IPS-NIHi11 (cell line): ENCODE data around the gene PHACTR1.

Source experiments
- DNase-seq: peaks from one replicate; pipeline ENCODE4 v3.0.0; 2012; ENCODE audit warnings: mixed read lengths, low spot score

PHACTR1 gene

DNA sequence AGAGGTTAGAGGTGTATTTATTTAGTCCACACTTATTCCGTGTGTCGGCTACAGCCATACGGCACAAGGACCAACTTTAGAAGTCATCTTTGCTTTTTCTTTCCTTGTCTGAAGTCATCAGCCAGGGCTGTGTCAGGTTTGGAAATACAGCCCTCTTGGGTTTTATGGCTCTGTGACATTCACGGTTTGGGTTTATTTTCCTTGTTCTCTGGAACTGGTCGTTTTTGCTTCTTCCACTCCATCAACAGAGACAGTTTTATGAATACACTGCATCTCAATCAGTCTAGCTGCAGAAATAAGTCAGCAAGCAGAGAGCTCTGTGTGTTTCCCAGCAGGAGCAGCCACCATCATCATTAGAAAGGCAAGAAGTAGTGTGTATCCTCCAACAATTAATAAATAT lies 479.2 kb downstream of the PHACTR1 start:
- no peak for DNase-seq

DNA sequence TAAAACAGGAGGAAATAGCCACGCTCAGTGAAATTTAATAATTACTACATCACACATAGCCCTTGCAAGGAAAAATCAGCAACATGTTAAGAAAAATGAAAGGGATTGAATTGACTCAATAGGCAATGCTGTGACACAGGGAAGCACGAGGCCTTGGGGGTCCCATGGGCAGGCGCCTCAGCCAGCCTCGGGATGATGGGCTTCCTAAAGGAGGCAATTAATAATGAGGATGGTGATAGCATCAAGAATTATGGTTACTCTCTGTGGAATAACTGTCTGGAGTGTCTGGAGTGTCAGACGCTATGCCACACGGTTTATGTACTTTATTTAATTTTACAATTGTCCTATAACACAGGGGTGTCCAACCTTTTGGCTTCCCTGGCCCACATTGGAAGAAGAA lies 481.6 kb downstream of the PHACTR1 start:
- no peak for DNase-seq

DNA sequence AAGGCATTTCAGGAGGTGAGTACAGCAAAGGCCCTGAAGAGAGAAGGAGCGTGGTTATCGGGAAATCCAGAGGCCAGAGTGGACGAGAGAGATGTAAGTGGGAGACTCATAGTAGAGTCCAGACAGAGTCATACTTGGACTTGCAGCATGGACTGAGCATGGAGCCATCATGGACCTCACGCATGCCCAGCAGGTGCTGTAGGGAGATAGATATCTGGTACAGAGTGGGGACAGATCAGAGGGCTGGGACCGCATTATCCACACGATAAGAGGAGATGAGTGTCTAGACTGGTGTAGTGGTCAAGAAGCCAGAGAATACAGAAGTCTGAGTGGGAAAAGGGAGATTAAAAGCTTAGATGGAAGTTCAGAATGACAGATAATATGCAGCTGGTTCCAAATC lies 484.8 kb downstream of the PHACTR1 start:
- no peak for DNase-seq

DNA sequence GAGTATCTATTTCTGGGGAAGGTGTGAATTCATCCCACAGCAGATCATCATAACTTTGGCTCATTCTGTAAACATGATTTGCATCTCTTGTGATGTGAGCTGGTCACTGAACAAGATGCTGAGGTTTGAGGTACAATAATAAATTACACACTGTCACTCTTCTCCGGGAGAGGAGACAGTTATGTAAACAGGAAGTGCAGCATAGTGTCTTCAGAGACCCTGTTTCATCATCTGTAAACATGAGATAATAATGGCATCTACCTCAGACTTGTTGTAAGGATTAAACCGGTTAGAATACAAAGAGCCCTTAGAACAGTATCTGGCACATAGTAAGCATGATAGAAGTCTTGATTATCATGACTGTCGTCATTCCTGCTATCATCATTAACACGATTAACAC lies 486.6 kb downstream of the PHACTR1 start:
- no peak for DNase-seq

DNA sequence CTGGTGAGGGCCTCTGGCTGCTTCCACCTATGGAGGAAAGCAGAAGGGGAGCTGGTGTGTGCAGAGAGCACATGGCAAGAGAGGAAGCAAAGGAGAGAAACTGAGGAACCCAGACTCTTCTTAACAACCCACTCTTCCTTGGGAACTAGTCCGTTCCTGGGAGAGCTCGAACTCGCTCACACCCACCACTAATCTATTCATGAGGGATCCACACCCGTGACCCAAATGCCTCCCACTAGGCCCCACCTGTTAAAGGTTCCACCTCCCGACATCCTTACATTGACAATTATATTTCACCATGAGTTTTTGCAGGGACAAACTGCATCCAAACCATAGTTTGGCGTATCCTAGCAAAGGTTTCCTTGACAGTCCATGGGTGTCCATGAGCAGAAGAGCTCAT lies 488.5 kb downstream of the PHACTR1 start:
- DNase-seq = no peak

DNA sequence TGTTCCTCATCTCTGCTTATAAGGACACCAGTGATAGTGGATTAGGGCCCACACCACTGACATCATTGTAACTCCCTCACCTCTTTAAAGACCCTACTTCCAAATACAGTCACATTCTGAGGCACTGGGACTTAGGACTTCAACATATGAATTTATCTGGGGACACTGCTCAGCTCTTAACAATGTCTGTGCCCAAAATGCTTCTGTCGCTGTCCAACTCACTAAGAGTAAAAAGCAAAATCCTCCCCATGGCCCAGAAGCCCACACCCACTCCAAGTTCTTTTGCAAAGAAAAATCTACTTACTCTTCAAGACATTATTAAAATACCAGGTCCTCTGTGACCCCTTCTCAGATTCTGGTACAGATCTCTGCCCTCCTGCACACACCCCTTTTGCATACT lies 495.5 kb downstream of the PHACTR1 start:
- DNase-seq = no peak

DNA sequence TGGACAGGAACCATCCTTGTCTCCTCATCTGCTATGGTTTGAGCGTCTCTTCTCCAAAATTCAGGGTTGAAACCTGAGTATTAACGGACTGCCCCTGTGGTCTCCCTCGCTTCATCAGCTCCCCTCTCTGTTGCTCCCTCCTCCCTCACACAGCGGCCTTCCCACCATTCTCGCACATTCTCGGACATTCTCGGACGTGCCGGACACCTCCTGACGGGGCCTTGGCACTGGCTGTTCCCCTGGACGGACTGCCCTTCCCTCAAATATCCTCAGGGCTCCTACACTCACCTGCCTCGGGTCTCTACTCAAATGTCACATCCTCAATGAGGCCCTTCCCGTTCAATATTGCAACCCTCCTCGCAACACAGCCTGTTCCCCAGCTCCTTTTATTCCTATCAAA lies 496.0 kb downstream of the PHACTR1 start:
- DNase-seq = no peak

DNA sequence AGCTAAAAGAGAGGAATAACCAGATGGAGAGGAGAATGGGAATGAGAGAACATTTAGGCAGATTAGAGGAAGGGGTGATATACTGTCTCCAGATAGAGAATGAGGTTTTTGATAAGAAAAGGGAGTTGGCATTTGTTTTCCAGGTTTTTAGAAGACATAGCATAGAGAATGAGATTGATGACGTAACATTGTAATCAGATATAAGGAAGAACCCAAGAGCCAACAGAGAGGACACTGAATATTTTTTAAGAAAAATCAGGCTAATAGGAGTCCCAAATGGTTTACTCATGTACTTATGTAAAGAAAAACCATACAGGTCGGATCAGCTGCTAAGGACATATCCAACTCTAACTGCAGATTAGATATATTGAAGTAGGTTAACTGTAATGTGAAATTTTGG lies 498.8 kb downstream of the PHACTR1 start:
- no peak for DNase-seq

DNA sequence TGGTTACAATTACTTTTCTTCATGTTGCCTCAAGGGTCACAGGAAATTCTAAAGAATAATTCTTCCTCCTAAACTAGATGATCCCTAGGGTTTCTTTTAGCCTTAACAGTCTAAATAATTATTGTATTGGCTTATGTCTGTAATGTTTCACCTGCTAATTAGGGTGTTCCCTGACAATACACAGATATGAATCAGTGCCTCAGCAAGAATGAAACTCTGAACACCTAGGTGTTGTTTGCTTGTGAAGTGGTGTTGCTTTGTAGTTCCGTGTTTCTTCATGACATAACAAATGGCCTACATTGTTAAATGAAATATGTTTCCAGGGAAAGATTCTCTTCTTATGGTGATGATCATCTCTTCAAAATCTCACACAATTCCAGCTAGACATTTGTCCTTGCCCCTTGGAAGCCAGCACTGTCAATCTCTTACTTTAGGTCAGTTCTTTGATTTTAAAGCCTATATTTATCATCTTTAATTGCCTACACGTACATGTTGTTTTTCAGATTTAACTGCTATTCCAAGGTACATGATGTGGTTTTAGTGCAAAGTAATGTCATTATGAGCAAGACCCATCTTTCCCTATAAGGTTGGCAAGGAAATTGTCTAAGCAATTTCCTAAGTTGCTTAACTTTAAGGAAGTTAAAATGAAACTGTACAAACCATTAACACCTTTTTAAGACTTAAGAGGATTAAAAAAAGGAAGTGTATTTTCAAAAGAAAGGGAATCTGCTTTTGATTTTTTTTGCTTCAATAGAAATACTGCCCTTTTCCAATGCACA lies 499.9 kb downstream of the PHACTR1 start:
- no peak for DNase-seq

DNA sequence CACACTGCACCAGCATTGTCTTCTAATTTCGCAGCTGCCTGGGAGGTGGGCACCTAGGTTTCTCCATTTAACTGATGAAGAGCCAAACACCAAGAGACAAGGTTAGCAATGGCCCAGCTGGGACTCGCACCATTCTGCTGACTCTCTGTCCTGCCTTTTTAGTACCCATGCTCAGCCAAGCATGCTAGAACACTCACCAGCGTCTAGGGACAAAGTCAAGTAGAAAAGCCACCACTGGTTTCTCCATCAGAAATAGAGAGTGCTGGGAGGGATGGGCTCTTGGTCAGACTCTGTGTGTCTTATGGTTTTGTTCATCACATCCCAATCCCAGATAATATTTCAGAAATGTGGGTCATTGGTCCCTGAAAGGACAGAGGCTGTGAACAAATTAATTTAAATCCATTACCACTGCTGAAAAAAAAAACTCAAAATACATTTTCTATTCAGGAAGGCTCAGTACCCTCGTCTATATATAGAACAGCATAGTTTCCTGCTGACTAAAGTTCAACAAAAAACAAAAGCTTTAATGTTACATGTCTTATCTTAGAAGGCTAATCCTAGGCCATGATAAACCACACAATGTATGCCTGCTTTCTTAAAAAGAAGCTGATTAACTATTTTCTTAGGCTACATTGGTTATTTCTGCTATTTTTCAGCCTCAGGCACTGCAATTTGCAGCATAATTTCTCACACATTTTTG lies 500.8 kb downstream of the PHACTR1 start:
- no peak for DNase-seq

DNA sequence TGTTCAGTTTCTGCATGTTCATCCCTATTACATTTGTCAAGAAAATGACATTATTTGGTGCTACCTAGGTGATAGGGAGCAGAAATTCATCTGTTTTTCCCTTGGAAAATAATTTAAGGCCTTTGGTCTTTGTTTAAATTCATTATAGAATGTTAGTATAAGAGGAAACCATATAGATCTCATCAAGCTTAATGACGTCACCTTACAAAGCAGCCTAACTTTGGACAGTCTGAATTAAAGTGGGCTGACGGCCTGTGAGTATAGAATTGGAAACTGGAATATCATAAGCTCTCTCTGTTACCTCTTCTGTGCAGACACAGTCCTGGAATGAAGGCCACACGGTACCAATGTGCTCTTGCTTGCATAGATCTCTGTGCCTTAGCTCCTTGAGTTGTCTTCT lies 503.7 kb downstream of the PHACTR1 start:
- DNase-seq = no peak

DNA sequence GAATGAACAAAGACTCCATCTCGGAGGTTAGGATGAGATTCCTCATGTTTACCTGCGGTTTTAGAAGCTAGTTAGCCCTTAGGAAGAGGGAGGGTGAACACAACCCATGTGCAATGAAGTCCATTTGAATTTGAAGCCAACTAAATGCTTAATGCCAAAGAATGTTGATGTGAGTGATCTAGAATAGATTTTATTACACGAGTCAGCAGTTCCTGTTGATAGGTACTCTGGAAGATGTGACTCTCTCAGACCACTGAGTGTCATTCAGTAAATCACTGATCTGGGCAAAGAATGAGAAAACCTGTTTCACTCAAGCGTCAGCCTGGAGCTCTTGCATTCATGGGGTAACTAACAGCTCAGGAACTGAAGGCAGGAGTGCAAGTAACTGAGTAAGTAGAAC lies 505.5 kb downstream of the PHACTR1 start:
- DNase-seq = no peak

DNA sequence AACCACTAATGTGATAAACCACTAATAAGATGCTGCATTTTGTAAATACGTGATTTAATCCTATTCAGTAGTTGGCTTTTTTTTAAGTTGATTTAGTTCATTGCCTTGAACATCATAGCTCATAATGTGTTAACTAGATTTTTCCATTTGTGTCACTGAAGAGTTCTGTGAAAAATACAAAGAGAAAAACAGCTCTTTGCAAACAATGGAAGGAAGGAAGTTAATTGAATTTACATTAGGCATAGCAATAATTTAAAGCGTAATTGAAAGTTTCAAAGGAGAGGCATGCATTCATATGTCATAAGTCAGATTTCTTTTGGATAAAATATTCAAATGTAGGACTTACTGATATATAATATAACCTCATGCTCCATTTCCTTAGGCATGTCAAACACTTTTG lies 509.5 kb downstream of the PHACTR1 start:
- no peak for DNase-seq

DNA sequence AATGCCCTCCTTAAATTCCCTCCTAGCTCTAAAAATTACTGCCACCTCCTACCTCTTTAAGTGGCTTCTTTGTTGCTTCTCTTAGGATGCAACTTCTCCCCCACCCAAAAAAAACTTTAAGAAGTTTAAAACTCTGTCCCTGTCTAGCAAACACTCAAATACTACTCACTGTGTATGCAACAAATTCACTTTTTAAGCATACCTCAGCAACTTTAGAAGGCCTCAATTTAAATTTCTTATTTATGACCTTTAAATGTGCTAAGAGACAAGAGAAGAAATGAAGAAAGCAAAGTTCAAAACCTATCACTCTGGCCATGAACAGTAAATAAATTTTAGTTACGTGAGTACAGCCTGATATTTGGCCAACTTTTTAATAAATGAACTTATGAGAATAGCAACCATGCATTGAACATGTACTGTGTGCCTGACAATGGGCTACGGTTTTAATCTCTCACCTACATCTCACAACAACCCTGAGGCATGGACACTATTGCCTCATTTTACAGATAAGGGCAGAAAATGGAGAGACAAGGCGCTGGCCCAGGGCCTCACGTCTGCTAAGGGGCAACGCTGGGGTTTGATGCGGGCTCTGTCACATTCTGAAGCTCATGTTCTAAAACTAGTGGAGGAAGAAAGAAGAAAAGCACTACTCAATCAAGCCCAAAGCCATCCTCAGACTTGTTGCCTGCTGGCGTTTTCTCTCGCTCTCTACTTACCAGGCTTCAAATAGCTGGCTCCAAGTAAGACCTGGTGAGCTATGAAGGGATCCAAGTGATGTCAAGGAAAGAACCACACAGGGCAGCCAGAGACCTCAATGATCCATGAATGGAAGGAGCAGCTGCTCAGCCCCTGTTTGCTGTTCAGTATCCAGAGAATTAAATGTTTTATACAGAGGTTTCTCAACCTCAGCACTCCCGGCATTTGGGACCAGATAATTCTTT lies 512.0 kb downstream of the PHACTR1 start:
- no peak for DNase-seq

DNA sequence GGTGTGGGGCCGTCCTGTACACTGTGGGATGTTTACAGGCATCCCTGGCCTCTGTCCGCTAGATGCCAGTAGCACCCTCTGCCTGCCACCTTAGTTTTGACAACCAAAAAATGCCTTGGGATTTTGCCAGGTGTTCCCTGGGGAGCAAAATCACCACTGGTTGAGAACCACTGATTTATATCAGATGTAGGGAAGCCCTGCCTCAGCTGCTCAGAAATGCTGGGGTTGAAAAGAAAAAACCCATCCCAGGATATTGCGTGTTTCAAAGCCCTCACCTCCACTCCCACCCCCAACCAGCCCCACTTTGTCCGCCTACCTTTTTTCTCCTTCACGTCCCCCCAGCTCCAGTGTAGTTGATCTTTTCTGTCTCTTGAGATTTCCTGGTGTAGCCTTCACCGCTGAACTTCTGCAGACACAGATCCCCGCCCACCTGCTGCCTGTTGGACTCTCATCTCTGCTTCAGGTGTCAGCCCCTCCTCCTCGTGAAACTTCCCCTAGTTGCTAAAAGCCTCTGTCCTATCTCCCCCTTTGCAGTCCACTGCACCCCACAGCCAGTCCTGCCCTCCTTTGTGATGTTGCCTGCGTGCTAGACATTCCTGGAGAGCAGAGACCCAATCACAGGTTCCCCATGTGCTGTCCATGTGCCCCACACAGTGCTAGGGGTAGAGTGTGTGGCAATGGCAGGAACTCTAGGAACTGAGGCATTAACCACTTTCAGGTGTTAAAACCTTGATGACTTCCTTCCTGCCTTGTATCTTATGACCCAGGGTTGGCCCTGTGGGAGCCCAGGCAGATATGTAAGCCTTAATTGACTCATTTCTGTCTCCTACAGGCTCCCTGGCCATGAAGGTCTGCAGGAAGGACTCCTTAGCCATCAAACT lies 512.9 kb downstream of the PHACTR1 start:
- DNase-seq = peak; percentile 16

DNA sequence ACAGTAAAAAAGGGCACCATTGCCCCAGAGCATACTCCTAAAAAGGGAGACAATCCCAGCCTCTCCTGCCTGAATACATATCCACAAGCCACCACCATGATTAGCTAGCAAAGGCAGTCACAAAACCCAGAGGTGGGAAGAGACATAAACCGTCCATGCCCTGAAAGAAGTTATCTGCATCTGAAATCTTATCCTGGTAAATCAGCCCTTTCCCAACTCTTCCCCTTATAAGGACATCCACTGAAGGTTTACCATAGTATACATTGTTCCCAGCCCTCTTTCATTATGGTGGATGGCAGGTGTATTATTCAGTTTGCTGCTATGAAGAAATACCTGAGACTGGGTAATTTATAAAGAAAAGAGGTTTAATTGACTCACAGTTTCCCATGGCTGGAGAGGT lies 516.5 kb downstream of the PHACTR1 start:
- DNase-seq = no peak

DNA sequence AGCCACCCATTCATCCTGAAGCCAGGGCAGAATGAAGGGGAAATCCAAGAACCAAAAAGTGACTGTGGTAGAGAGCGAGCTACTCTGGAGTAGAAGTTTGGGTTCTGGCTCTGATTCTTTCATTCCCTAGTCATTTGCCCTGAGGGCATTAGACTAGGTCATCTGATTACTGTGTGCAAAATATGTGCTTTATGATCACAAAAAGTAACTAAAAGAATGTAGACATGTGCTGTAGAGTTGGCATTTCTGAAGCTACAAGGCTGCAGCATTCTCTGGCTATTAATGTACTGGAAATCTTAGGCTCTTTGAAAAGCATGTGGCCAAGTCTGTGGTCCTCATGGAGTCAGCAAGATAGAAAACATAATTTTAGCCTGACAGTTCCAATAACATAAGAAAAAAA lies 517.6 kb downstream of the PHACTR1 start:
- DNase-seq = no peak

DNA sequence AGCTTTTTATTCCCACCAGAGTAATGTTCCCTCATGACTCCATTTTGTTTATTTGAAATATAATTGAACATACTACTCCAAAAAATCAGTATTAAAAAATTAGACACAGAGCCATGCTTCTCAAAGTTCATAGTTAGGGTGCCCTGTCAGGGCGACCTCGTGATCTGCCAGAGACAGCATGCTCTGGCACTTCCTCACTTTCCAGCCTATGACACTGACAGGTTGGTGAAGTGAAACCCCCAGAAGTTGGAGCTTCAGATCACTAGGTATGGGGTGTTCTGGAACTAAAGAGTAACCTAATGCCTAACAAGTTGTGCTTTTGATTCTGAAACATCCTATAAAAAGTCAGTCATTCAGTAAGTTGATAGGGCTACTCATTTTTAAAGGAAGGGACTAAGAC lies 518.8 kb downstream of the PHACTR1 start:
- DNase-seq = no peak

DNA sequence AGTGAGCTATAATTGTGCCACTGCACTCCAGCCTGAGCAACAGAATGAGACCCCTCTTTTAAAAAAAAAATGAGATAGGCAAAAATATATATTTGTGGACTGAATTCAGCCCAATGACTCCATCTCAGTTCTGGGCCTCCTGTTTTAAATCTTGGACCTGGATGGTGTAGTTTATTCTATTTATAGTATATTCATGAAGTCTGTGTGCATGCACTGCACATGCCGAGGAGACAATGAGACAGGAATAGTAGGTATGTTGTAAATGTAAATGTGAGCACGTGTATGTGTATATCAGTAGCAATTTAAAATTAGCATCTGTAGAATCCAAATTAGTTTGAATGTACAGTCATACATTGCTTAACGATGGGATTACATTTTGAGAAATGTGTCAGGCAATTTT lies 520.8 kb downstream of the PHACTR1 start:
- no peak for DNase-seq

DNA sequence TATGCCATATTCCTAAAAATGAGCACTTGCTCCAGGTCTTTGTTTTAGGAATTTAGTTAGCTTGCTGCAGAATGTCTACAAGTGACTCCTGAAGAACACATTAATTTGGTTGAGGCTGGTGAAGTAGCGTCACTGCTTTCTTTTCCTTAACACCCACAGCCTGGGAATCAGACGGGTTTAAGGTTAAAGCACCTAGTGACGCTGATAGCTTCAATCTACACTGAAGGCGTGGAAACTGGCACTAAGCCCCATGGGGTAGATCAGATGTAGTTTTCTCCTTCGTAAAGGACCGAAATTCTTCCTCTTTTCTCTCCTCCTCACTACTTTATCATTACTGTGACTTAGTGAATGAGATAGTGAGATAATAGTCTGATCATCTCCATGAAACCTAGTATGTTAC lies 521.5 kb downstream of the PHACTR1 start:
- no peak for DNase-seq

DNA sequence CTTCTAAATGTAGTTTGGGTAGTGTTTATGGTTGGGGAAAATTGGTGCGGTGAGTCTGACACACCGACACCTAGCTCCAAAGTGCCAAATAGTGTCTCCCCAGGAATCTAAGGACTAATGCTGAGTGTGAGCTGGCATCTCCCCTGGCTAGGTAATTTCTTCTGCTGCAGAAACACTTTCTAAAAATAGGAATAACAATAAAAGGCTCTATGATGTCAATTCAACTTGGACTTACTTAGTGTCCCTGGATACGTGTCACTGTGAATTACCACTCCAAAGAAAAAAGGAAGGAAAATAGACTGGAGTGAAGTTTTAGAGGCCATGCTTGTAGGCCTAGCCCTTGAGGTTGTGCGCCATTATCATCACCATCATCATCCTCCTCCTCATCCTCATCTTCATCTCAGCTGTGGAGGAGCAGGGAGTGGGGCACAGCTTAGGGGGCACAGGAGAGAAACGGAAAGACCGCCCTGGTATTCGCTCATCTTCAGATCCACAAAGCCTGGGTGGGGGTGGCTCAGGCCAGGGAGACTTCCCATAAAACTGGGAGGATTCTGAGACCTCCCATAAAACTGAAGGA lies 522.2 kb downstream of the PHACTR1 start:
- DNase-seq = no peak
